Measurements from ENCODE around the gene CSKMT.

CSKMT gene

GRCh38 chr11:62677156-62677555 lies 12.0 kb downstream of the CSKMT start:
- H3K4me3 ChIP-seq (ENCODE audit: low read length) = no peak overlapping the region
- H3F3A ChIP-seq (ENCODE audit: control insufficient read depth, insufficient read depth) = peaks cover 20% of the 10 kb centered on the region
- H3K4me2 ChIP-seq (ENCODE audit: low read length) = peak overlapping the region; percentile 98; the same call in 1 of the 2 replicates

GRCh38 chr11:62677714-62678113 lies 12.6 kb downstream of the CSKMT start:
- Histone ChIP-seq H3K4me1 (ENCODE audit: control insufficient read depth, low read length) (peaks cover 51% of the 10 kb centered on the region), H3K27ac (ENCODE audit: low read depth, low read length) (no peak overlapping the region), H3F3A (ENCODE audit: control insufficient read depth, insufficient read depth) (peaks cover 20% of the 10 kb centered on the region), H3K4me2 (ENCODE audit: low read length) (peak overlapping the region; percentile 98), H3K79me2 (ENCODE audit: control insufficient read depth, low read length) (peaks cover 62% of the 10 kb centered on the region), H3K9me3 (ENCODE audit: control insufficient read depth, insufficient read depth, low read length) (no peaks in the 10 kb centered on the region), H3K27me3 (ENCODE audit: control insufficient read depth, low read length) (no peaks in the 10 kb centered on the region), H3K36me3 (ENCODE audit: control insufficient read depth, low read length) (peaks cover 47% of the 10 kb centered on the region), H3K4me3 (ENCODE audit: low read length) (peak overlapping the region; percentile 98), H3K9me2 (replicated peaks; ENCODE audit: control insufficient read depth, low read length) (no peaks in the 10 kb centered on the region), H4K20me1 (ENCODE audit: control insufficient read depth, insufficient read depth, low read depth, low read length) (no peaks in the 10 kb centered on the region)
- TF ChIP-seq CTCF (IDR thresholded peaks at IDR 0.05; ENCODE audit: low read depth, low read length, poor library complexity, severe bottlenecking) = no peak
- no peak for TF ChIP-seq EZH2phosphoT487 (IDR thresholded peaks at IDR 0.05; ENCODE audit: borderline replicate concordance, low read length)

More at GRCh38 chr11:62677156-62677555, 12.0 kb downstream of the CSKMT start:
- no peaks in the 10 kb centered on the region for H4K20me1 ChIP-seq (ENCODE audit: control insufficient read depth, insufficient read depth, low read depth, low read length)
- no peak overlapping the region for H3K27ac ChIP-seq (ENCODE audit: low read depth, low read length)
- H3K36me3 ChIP-seq (ENCODE audit: control insufficient read depth, low read length) = peaks cover 52% of the 10 kb centered on the region
- no peaks in the 10 kb centered on the region for H3K9me3 ChIP-seq (ENCODE audit: control insufficient read depth, insufficient read depth, low read length)
- H3K79me2 ChIP-seq (ENCODE audit: control insufficient read depth, low read length) = peaks cover 68% of the 10 kb centered on the region
- no peaks in the 10 kb centered on the region for H3K27me3 ChIP-seq (ENCODE audit: control insufficient read depth, low read length)
- no peak for TF ChIP-seq EZH2phosphoT487 (IDR thresholded peaks at IDR 0.05; ENCODE audit: borderline replicate concordance, low read length)
- TF ChIP-seq CTCF (IDR thresholded peaks at IDR 0.05; ENCODE audit: low read depth, low read length, poor library complexity, severe bottlenecking) = no peak
- H3K4me1 ChIP-seq (ENCODE audit: control insufficient read depth, low read length) = peaks cover 55% of the 10 kb centered on the region
- no peaks in the 10 kb centered on the region for H3K9me2 ChIP-seq (replicated peaks; ENCODE audit: control insufficient read depth, low read length)

GRCh38 chr11:62678433-62678769 lies 13.3 kb downstream of the CSKMT start:
- peak overlapping the region; percentile 98 for H3K4me3 ChIP-seq (ENCODE audit: low read length)
- H3K4me2 ChIP-seq (ENCODE audit: low read length) = peak overlapping the region; percentile 98
- peak overlapping the region; percentile 59 for H3K27ac ChIP-seq (ENCODE audit: low read depth, low read length)
- H3K9me2 ChIP-seq (replicated peaks; ENCODE audit: control insufficient read depth, low read length) = no peaks in the 10 kb centered on the region
- peaks cover 17% of the 10 kb centered on the region for H3F3A ChIP-seq (ENCODE audit: control insufficient read depth, insufficient read depth)
- H3K36me3 ChIP-seq (ENCODE audit: control insufficient read depth, low read length) = peaks cover 40% of the 10 kb centered on the region
- no peaks in the 10 kb centered on the region for H4K20me1 ChIP-seq (ENCODE audit: control insufficient read depth, insufficient read depth, low read depth, low read length)
- no peaks in the 10 kb centered on the region for H3K9me3 ChIP-seq (ENCODE audit: control insufficient read depth, insufficient read depth, low read length)
- H3K27me3 ChIP-seq (ENCODE audit: control insufficient read depth, low read length) = no peaks in the 10 kb centered on the region
- H3K4me1 ChIP-seq (ENCODE audit: control insufficient read depth, low read length) = peaks cover 44% of the 10 kb centered on the region
- H3K79me2 ChIP-seq (ENCODE audit: control insufficient read depth, low read length) = peaks cover 56% of the 10 kb centered on the region
- TF ChIP-seq CTCF (IDR thresholded peaks at IDR 0.05; ENCODE audit: low read depth, low read length, poor library complexity, severe bottlenecking) (no peak), EZH2phosphoT487 (IDR thresholded peaks at IDR 0.05; ENCODE audit: borderline replicate concordance, low read length) (no peak)

Measured in DOHH2 (cell line).